Sigmoid colon (tissue), 4 donors: ENCODE measurements around the gene SIAH2.

Experiments used
- CTCF ChIP-seq, 4 experiments: fragments of 450-650 bp in 3 of 4; fragments of 200-600 bp in 1 of 4; IDR thresholded peaks; one replicate each; pipeline ENCODE4 v1.5.1; 2016 to 2019; ENCODE audit warnings: antibody characterized with exemption in 4 of 4, mild to moderate bottlenecking in 3 of 4, moderate library complexity in 2 of 4
- EP300 ChIP-seq, 4 donors: sonication (generic); formaldehyde crosslinking; IDR thresholded peaks; one replicate each; pipeline ENCODE4 v1.6.1; 2017; ENCODE audit warnings: antibody characterized with exemption in 4 of 4
- POLR2A ChIP-seq, 2 donors: fragments of 450-650 bp; IDR thresholded peaks; one replicate each; pipeline ENCODE4 v1.6.1; 2016; ENCODE audit warnings: antibody characterized with exemption in 2 of 2, mild to moderate bottlenecking in 2 of 2, moderate library complexity in 2 of 2
- POLR2AphosphoS5 ChIP-seq, 4 donors: sonication (generic); formaldehyde crosslinking; IDR thresholded peaks; one replicate each; pipeline ENCODE4 v1.6.1; 2017; ENCODE audit warnings: antibody characterized with exemption in 4 of 4

GRCh38 chr3:150805354-150805753, 42.4 kb upstream of the SIAH2 start:
- TF ChIP-seq CTCF (IDR thresholded peaks at IDR 0.05) (no peak), POLR2AphosphoS5 (IDR thresholded peaks at IDR 0.05) (no peak), EP300 (IDR thresholded peaks at IDR 0.05) (no peak), POLR2A (IDR thresholded peaks at IDR 0.05) (no peak)
